A673 (cell line): Measurements from ENCODE around the gene NOD1. TPM values are rescaled to one million over a fixed set of nuclear protein-coding genes. Genes with fewer than 3 reads are reported as not detected.

Experiments
- BruUV-seq: library from RNA; stranded (reverse); fragments of 400-500 nt; replicated peaks from 2 replicates; lab custom pipeline; 2021; lab: Mats Ljungman, UMichigan
- CTCF ChIA-PET: fragments of 300-600 bp; sonication (Branson Sonifier 250); formaldehyde crosslinking; loops from one replicate; lab custom pipeline; 2022; ENCODE audit warnings: antibody characterized with exemption; lab: Charles Lee
- POLR2A ChIA-PET: fragments of 300-600 bp; sonication (Branson Sonifier 250); formaldehyde crosslinking; loops from one replicate; lab custom pipeline; 2022; ENCODE audit warnings: antibody characterized with exemption; ENCODE audit not compliant: low non-redundant PET; lab: Charles Lee
- DNase-seq: peaks from one replicate; pipeline ENCODE4 v3.0.0-alpha.2; 2015; ENCODE audit warnings: low spot score
- H3K27ac ChIP-seq: fragments of 200-600 bp; sonication (generic); 2 replicates; pipeline ENCODE4 v1.5.1; 2016; ENCODE audit warnings: mixed run types, low read depth, mild to moderate bottlenecking, mixed read lengths, antibody characterized with exemption, low read length; ENCODE audit not compliant: poor library complexity, severe bottlenecking
- H3K27me3 ChIP-seq: fragments of 200-600 bp; sonication (generic); replicated peaks from 2 replicates; pipeline ENCODE4 v1.6.1; 2017; ENCODE audit warnings: mixed run types, low read depth, mild to moderate bottlenecking, mixed read lengths, antibody characterized with exemption, low read length; ENCODE audit not compliant: insufficient read depth, poor library complexity
- H3K36me3 ChIP-seq: fragments of 200-600 bp; sonication (generic); 2 replicates; pipeline ENCODE4 v1.6.1; 2016; ENCODE audit warnings: mixed run types, mild to moderate bottlenecking, mixed read lengths, antibody characterized with exemption, low read length; ENCODE audit not compliant: insufficient read depth, poor library complexity, severe bottlenecking
- H3K4me1 ChIP-seq: fragments of 200-600 bp; sonication (generic); 2 replicates; pipeline ENCODE4 v1.6.1; 2017; ENCODE audit warnings: mixed run types, mild to moderate bottlenecking, mixed read lengths, antibody characterized with exemption, low read length; ENCODE audit not compliant: insufficient read depth, poor library complexity, severe bottlenecking
- H3K4me3 ChIP-seq: fragments of 200-600 bp; sonication (generic); 2 replicates; pipeline ENCODE4 v1.5.1; 2016; ENCODE audit warnings: low read depth, mixed run types, mild to moderate bottlenecking, mixed read lengths, low read length; ENCODE audit not compliant: poor library complexity, severe bottlenecking
- H3K9me3 ChIP-seq: fragments of 200-600 bp; sonication (generic); 2 replicates; pipeline ENCODE4 v1.6.1; 2016; ENCODE audit warnings: mixed run types, low read depth, mild to moderate bottlenecking, mixed read lengths, antibody characterized with exemption, low read length; ENCODE audit not compliant: poor library complexity, severe bottlenecking
- CTCF ChIP-seq: fragments of 300-800, 200-600 bp; sonication (generic); conservative IDR thresholded peaks from 2 replicates; pipeline ENCODE4 v1.5.1; 2017; ENCODE audit warnings: low read depth, mild to moderate bottlenecking, antibody characterized with exemption, low read length, moderate library complexity, mixed read lengths
- EZH2 ChIP-seq: fragments of 200-600 bp; sonication (generic); IDR thresholded peaks from 2 replicates; pipeline ENCODE4 v1.6.1; 2017; ENCODE audit warnings: borderline replicate concordance, low read depth, mild to moderate bottlenecking, mixed read lengths, antibody characterized with exemption, low read length; ENCODE audit not compliant: poor library complexity, severe bottlenecking
- intact Hi-C: fragments of 100-400 bp; cut with micrococcal nuclease; formaldehyde crosslinking; loops from one replicate; pipeline ENCODE4 v1.10.0; 2022; ENCODE audit not compliant: unreplicated experiment
- total RNA-seq: library from RNA; stranded (reverse); gene quantifications from 2 replicates; pipeline ENCODE4 v1.2.3, GENCODE V29; 2021

NOD1 gene
- total RNA-seq, 1 experiment from 2014 or later, result 2.3 TPM

DNA sequence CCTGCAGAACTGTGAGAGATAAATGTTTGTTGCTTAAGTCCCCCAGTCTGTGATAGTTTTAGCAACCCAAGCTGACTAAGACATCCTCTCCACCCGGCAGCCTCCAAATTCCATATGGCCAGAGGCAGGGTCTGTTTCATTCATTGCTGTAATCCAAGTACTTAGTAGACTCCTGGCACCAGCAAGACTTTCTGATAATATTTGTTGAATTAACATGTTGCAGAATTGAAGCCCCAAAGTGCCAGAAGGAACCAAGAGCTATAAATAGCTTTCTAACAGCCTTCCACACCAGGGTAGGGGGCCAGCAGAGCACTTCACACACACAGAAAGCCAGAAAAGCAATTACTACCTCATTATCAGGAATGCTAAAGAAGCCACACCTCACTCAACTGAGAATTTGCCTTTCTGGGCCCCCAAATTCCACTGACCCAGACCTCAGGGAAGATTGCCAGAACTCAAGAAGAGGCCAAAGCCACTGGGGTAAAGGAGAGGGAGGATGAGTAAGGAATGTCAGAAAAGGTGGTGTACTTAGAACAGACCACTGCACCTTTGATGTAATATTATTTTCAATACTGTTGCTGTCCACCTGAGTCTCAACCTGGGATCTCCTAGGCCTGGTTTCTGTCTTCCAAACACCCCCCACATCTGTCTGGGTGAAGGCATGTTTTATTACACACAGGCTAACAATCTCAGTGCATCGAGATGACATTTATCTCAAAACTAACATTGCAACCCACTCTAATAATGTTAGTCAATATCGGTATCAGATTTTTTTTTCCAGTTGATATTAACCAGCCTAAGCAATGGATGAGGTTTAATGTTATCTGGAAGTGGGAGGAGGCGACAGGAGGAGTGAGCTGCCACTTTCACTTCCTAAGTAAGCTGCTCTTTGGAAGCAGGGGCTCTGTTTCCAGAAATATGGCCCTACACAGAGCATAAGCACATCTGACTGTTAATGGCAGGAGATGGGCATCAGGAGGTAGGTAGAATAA lies 5.5 kb downstream of the NOD1 start:
- Histone ChIP-seq H3K36me3 (no peaks in the 10 kb centered on the region), H3K9me3 (no peaks in the 10 kb centered on the region), H3K27me3 (no peaks in the 10 kb centered on the region), H3K4me3 (no peak overlapping the region), H3K4me1 (no peaks in the 10 kb centered on the region), H3K27ac (no peak overlapping the region)
- no peak for DNase-seq
- CTCF ChIA-PET, result no interaction called here
- POLR2A ChIA-PET, result no interaction called here
- no TSS peak for BruUV-seq
- no peak for TF ChIP-seq CTCF
- TF ChIP-seq EZH2, result no peak
- intact Hi-C loops, result no loop called here

DNA sequence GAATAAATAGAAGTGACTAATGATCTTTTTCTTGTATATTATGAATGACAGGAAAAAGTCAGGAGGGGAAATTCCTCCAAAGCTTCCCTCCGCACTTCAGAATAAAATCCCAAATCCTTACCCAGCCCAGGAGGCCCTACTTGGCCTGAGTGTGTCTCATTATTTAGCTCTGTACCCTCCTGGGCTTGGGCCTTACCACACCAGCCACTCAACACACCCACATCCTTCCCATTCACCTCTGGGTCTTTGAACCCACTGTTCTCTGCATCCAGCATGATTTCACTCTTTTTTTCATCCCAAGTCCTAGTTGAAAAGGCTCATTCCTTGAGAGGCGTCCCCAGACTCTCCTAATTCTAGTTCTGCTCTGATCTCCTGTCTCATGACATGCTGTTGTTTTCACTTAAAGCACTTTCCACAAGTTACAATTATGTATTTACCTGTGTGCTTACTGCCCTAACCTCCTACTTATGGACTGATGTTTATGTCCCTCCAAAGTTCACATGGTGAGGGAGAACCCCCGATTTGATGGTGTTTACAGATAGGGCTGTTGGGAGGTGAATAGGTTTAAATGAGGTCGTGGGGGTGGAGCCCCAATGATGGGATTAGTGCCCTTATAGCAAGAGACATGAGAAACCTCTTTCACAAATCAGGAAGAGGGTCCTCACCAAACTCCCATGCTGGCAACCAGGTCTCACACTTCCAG lies 6.4 kb downstream of the NOD1 start:
- no peak overlapping the region for H3K4me3 ChIP-seq
- H3K4me1 ChIP-seq, result no peaks in the 10 kb centered on the region
- DNase-seq, result no peak
- no TSS peak for BruUV-seq
- H3K27me3 ChIP-seq, result no peaks in the 10 kb centered on the region
- H3K9me3 ChIP-seq, result no peaks in the 10 kb centered on the region
- TF ChIP-seq EZH2, result no peak
- TF ChIP-seq CTCF, result no peak
- no peak overlapping the region for H3K27ac ChIP-seq
- ChIA-PET POLR2A (no interaction called here), CTCF (no interaction called here)
- H3K36me3 ChIP-seq, result no peaks in the 10 kb centered on the region
- intact Hi-C loops, result no loop called here

DNA sequence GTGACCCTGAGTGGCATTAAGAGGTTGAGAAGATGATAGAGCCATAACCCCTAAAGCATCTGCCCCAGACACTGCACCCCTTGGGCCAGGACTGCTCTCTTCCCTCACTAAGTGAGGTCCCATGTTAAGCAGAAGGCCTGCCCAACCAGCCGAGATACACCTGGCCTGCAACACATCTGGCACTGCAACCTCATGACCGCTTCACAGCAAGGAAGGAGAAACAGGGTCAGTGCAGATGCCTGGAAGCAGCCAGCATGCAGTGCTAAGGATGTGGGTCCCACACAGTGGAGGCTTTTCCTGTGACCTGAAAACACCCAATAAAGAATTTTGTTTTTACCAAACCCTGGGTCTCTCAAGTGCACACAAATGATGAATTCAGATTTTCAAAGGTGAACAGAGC lies 7.4 kb downstream of the NOD1 start:
- intact Hi-C loops, result no loop called here
- Histone ChIP-seq H3K27ac (no peak overlapping the region), H3K4me3 (no peak overlapping the region), H3K27me3 (no peaks in the 10 kb centered on the region), H3K4me1 (no peaks in the 10 kb centered on the region), H3K9me3 (no peaks in the 10 kb centered on the region), H3K36me3 (no peaks in the 10 kb centered on the region)
- no peak for DNase-seq
- BruUV-seq, result no TSS peak
- POLR2A ChIA-PET, result no interaction called here
- CTCF ChIA-PET, result no interaction called here
- TF ChIP-seq CTCF (no peak), EZH2 (no peak)
